Measurements from ENCODE around the gene GPS2.

GRCh38 chr17:7262935-7263800, 52.0 kb downstream of the GPS2 start:
- TF ChIP-seq CTCF (IDR thresholded peaks at IDR 0.05) (no peak), POLR2A (IDR thresholded peaks at IDR 0.05) (no peak)
